HepG2 (cell line): Measurements from ENCODE around the gene ENDOG. TPM values are rescaled to one million over a fixed set of nuclear protein-coding genes. Genes with fewer than 3 reads are reported as not detected.
A peak's percentile ranks its signal among the peaks of the same experiment; 100 is the strongest.

Experiments used
- AHR ChIP-seq: IDR thresholded peaks from 2 replicates; pipeline ENCODE4 v1.6.1; 2018; ENCODE audit warnings: missing genetic modification reagents, missing compliant biosample characterization
- ARNT2 ChIP-seq: sonication (generic); formaldehyde crosslinking; IDR thresholded peaks from 2 replicates; pipeline ENCODE4 v1.8.0; 2022; ENCODE audit warnings: mild to moderate bottlenecking, low read depth, missing genetic modification reagents, moderate library complexity
- ATRX ChIP-seq: sonication (generic); formaldehyde crosslinking; IDR thresholded peaks from 2 replicates; pipeline ENCODE4 v1.4.0; 2020; ENCODE audit warnings: missing genetic modification reagents, borderline replicate concordance
- CSRNP1 ChIP-seq: sonication (generic); formaldehyde crosslinking; IDR thresholded peaks from 2 replicates; pipeline ENCODE4 v1.8.1; 2023; ENCODE audit warnings: mild to moderate bottlenecking, missing genetic modification reagents
- GATA4 ChIP-seq: sonication (generic); IDR thresholded peaks from 2 replicates; pipeline ENCODE4 v1.6.1; 2016; ENCODE audit warnings: antibody characterized with exemption, low read depth, borderline replicate concordance
- HES4 ChIP-seq: sonication (generic); formaldehyde crosslinking; IDR thresholded peaks from 2 replicates; pipeline ENCODE4 v1.9.0; 2021; ENCODE audit warnings: mild to moderate bottlenecking, missing genetic modification reagents, borderline replicate concordance
- HNRNPLL ChIP-seq: fragments of 200-400 bp; formaldehyde crosslinking; IDR thresholded peaks from 2 replicates; pipeline ENCODE4 v1.6.1; 2017; ENCODE audit warnings: mild to moderate bottlenecking, low read depth, low read length; ENCODE audit not compliant: poor library complexity, severe bottlenecking
- HOMEZ ChIP-seq: IDR thresholded peaks from 2 replicates; pipeline ENCODE4 v1.6.1; 2016; ENCODE audit warnings: low read depth
- HOXA7 ChIP-seq: sonication (generic); formaldehyde crosslinking; IDR thresholded peaks from 2 replicates; pipeline ENCODE4 v1.8.1; 2022; ENCODE audit warnings: mild to moderate bottlenecking, missing genetic modification reagents, moderate library complexity
- JUN ChIP-seq: sonication (generic); formaldehyde crosslinking; IDR thresholded peaks from 2 replicates; pipeline ENCODE4 v1.4.0; 2020; ENCODE audit warnings: mild to moderate bottlenecking, missing genetic modification reagents
- LBX2 ChIP-seq: sonication (generic); formaldehyde crosslinking; IDR thresholded peaks from 2 replicates; pipeline ENCODE4 v1.5.0; 2020; ENCODE audit warnings: missing genetic modification reagents, mild to moderate bottlenecking, borderline replicate concordance
- NONO ChIP-seq, 2 experiments: fragments of 450-650 bp in 1 of 2; sonication (generic) in 1 of 2; formaldehyde crosslinking in 1 of 2; IDR thresholded peaks in 1 of 2; conservative IDR thresholded peaks in 1 of 2; 2 replicates each; pipeline versions ENCODE4 v1.6.1 to v1.8.0; 2017 to 2022; ENCODE audit warnings: mild to moderate bottlenecking in 1 of 2, missing genetic modification reagents in 1 of 2, moderate library complexity in 1 of 2
- PTBP1 ChIP-seq: fragments of 200-400 bp; formaldehyde crosslinking; IDR thresholded peaks from 2 replicates; pipeline ENCODE4 v1.6.1; 2018; ENCODE audit warnings: low read length, low read depth; ENCODE audit not compliant: poor library complexity, severe bottlenecking
- RBM39 ChIP-seq: fragments of 200-400 bp; formaldehyde crosslinking; IDR thresholded peaks from one replicate; pipeline ENCODE4 v1.6.1; 2018; ENCODE audit warnings: antibody characterized with exemption, mild to moderate bottlenecking, low read depth, low read length; ENCODE audit not compliant: poor library complexity, severe bottlenecking
- RFX5 ChIP-seq: IDR thresholded peaks from 2 replicates; pipeline ENCODE4 v1.6.1; 2011; ENCODE audit warnings: low read depth, low read length, improper control_type of control experiment
- SKI ChIP-seq: fragments of 450-650 bp; IDR thresholded peaks from one replicate; pipeline ENCODE4 v1.6.1; 2018; ENCODE audit warnings: mild to moderate bottlenecking; ENCODE audit not compliant: partially characterized antibody
- TAF15 ChIP-seq: fragments of 200-400 bp; formaldehyde crosslinking; IDR thresholded peaks from one replicate; pipeline ENCODE4 v1.6.1; 2018; ENCODE audit warnings: mild to moderate bottlenecking, low read depth, low read length; ENCODE audit not compliant: poor library complexity, severe bottlenecking
- ZNF24 ChIP-seq: fragments of 450-650 bp; IDR thresholded peaks from 2 replicates; pipeline ENCODE4 v1.6.1; 2017; ENCODE audit warnings: antibody characterized with exemption, mild to moderate bottlenecking
- ZNF264 ChIP-seq: sonication (generic); formaldehyde crosslinking; IDR thresholded peaks from 2 replicates; pipeline ENCODE4 v1.4.0; 2020; ENCODE audit warnings: missing genetic modification reagents
- ZNF44 ChIP-seq: sonication (generic); formaldehyde crosslinking; IDR thresholded peaks from 2 replicates; pipeline ENCODE4 v1.5.1; 2020; ENCODE audit warnings: mild to moderate bottlenecking, missing genetic modification reagents
- ZSCAN12 ChIP-seq: sonication (generic); formaldehyde crosslinking; IDR thresholded peaks from 2 replicates; pipeline ENCODE4 v1.9.0; 2021; ENCODE audit warnings: mild to moderate bottlenecking, missing genetic modification reagents
- polyA plus RNA-seq, 8 experiments: library from polyadenylated mRNA; depleted of rRNA in 3 of 8; stranded (reverse) in 7 of 8; unstranded in 1 of 8; fragments of >200 nt; fragmentation: Illumina TruSeq in 4 of 8; extraction: Trizol in 4 of 8; gene quantifications; 2 replicates each; pipeline versions ENCODE4 v1.2.1 to v1.2.3, GENCODE V29; 2011 to 2016; ENCODE audit warnings: low read depth in 4 of 8, missing spikeins in 1 of 8, mixed read lengths in 1 of 8; ENCODE audit not compliant: insufficient read depth in 1 of 8
- total RNA-seq, 5 experiments: library from RNA; depleted of rRNA; stranded (reverse); fragments of >200 nt; fragmentation: Illumina TruSeq; extraction: Trizol; gene quantifications; 2 replicates each; pipeline ENCODE4 v1.2.3, GENCODE V29; 2016; ENCODE audit warnings: low read depth in 1 of 5
- TF ChIP-seq, protein P1 (sequence below): sonication (generic); formaldehyde crosslinking; IDR thresholded peaks from 2 replicates; pipeline ENCODE4 v1.4.0; 2020; ENCODE audit warnings: missing genetic modification reagents
- TF ChIP-seq, protein P2 (sequence below): sonication (generic); formaldehyde crosslinking; IDR thresholded peaks from 2 replicates; pipeline ENCODE4 v1.8.0; 2022; ENCODE audit warnings: missing genetic modification reagents, low read depth, mild to moderate bottlenecking, borderline replicate concordance

ENDOG gene
- total and polyA plus RNA-seq, 2 of the 13 experiments (the other 11 are each of a cell fraction or from before 2014, with no cell fraction given): 26.3 to 28.8 TPM

DNA sequence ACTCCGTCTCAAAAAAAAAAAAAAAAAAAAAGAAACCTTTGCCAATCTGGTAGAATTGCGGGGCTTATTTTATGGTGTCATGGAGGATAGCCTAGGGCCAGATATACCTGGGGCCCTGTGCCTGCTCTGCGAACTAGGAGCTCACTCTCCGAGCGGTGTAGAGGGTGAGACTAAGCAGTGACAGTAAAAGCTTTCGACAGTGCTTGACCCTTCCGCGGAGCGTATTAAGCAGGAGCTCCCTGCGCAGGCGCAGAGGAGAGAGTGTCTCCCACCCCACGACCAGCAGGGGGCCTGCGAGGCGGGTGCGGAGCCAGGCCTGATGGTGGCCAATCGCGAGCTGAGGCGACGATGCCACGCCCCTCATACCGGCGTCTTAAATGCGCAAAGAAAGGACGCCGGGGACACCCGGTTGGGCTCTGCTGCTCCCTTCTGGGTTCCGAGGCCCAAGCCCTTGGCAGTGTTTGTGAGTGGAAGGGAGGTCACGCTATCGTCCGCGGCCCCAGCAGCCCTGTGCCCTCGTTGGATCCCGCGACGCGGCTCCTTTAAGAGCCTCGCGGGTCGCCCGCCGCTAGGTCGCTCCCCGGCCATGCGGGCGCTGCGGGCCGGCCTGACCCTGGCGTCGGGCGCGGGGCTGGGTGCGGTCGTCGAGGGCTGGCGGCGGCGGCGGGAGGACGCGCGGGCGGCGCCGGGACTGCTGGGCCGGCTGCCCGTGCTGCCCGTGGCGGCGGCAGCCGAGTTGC is at the start of gene ENDOG (continued):
- TF ChIP-seq HOMEZ (peak; percentile 55), CSRNP1 (CRISPR knock-in tag) (peak; percentile 14; the same call in 1 of the 2 replicates), AHR (CRISPR knock-in tag) (no peak), HES4 (CRISPR knock-in tag) (no peak), ARNT2 (CRISPR knock-in tag) (peak; percentile 83), ZNF264 (0 out of 2 replicates have a peak, but pooled peaks have one; percentile 20), HOXA7 (CRISPR knock-in tag) (no peak), HNRNPLL (peak; percentile 73), PTBP1 (peak; percentile 34), GATA4 (peak; percentile 80), ZSCAN12 (CRISPR knock-in tag) (no peak), ATRX (CRISPR knock-in tag) (no peak), ZNF44 (CRISPR knock-in tag) (0 out of 2 replicates have a peak, but pooled peaks have one; percentile 38), RFX5 (0 out of 2 replicates have a peak, but pooled peaks have one; percentile 39), SKI (peak; percentile 17), ZNF24 (no peak), JUN (CRISPR knock-in tag) (no peak), TAF15 (peak; percentile 36), RBM39 (peak; percentile 41), LBX2 (no peak), NONO (IDR thresholded peaks at IDR 0.05) (no peak), NONO (CRISPR knock-in tag; conservative IDR thresholded peaks at IDR 0.05) (peak; percentile 64)
- TF ChIP-seq, protein P1, sequence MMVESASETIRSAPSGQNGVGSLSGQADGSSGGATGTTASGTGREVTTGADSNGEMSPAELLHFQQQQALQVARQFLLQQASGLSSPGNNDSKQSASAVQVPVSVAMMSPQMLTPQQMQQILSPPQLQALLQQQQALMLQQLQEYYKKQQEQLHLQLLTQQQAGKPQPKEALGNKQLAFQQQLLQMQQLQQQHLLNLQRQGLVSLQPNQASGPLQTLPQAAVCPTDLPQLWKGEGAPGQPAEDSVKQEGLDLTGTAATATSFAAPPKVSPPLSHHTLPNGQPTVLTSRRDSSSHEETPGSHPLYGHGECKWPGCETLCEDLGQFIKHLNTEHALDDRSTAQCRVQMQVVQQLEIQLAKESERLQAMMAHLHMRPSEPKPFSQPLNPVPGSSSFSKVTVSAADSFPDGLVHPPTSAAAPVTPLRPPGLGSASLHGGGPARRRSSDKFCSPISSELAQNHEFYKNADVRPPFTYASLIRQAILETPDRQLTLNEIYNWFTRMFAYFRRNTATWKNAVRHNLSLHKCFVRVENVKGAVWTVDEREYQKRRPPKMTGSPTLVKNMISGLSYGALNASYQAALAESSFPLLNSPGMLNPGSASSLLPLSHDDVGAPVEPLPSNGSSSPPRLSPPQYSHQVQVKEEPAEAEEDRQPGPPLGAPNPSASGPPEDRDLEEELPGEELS (CRISPR knock-in tag): no peak; the same call in 1 of the 2 replicates
- TF ChIP-seq, protein P2, sequence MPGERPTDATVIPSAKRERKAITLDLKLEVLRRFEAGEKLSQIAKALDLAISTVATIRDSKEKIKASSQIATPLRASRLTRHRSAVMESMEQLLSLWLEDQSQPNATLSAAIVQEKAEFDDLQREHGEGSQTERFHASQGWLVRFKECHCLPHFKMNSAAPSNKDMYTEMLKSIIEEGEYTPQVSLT (CRISPR knock-in tag): no peak
